Smooth muscle cell (in vitro differentiated cells): Measurements from ENCODE around the gene PLEKHG3. TPM values are rescaled to one million over a fixed set of nuclear protein-coding genes. Genes with fewer than 3 reads are reported as not detected.

Experiments used
- DNase-seq: peaks from one replicate; lab custom pipeline; 2025; ENCODE audit not compliant: unreplicated experiment; lab: John Stamatoyannopoulos, UW
- H2AFZ ChIP-seq: fragments of 200-600 bp; sonication (generic); 2 replicates; pipeline ENCODE4 v1.6.0; 2016; ENCODE audit warnings: antibody characterized with exemption, low read depth, mild to moderate bottlenecking
- H3F3A ChIP-seq: fragments of 200-600 bp; sonication (generic); 2 replicates; pipeline ENCODE4 v1.6.0; 2017; ENCODE audit warnings: antibody characterized with exemption, low read depth
- H3K27ac ChIP-seq: fragments of 200-600 bp; sonication (generic); 2 replicates; pipeline ENCODE4 v1.5.1; 2016; ENCODE audit warnings: low read depth, mild to moderate bottlenecking
- H3K27me3 ChIP-seq: fragments of 200-600 bp; sonication (generic); 2 replicates; pipeline ENCODE4 v1.6.1; 2016; ENCODE audit warnings: low read depth, mild to moderate bottlenecking
- H3K36me3 ChIP-seq: fragments of 200-600 bp; sonication (generic); 2 replicates; pipeline ENCODE4 v1.5.1; 2016; ENCODE audit warnings: low read depth
- H3K4me1 ChIP-seq: fragments of 200-600 bp; sonication (generic); 2 replicates; pipeline ENCODE4 v1.5.1; 2016; ENCODE audit warnings: low read depth
- H3K4me2 ChIP-seq: fragments of 200-600 bp; sonication (generic); 2 replicates; pipeline ENCODE4 v1.6.0; 2016; ENCODE audit warnings: mild to moderate bottlenecking
- H3K4me3 ChIP-seq: fragments of 200-600 bp; sonication (generic); 2 replicates; pipeline ENCODE4 v1.5.1; 2016; ENCODE audit warnings: mild to moderate bottlenecking
- H3K79me2 ChIP-seq: fragments of 200-600 bp; sonication (generic); 2 replicates; pipeline ENCODE4 v1.6.0; 2016; ENCODE audit warnings: low read depth, mild to moderate bottlenecking
- H3K9ac ChIP-seq: fragments of 200-600 bp; sonication (generic); 2 replicates; pipeline ENCODE4 v1.6.0; 2016; ENCODE audit warnings: low read depth
- H3K9me3 ChIP-seq: fragments of 200-600 bp; sonication (generic); replicated peaks from 2 replicates; pipeline ENCODE4 v1.5.1; 2016; ENCODE audit warnings: low read depth
- H4K20me1 ChIP-seq: fragments of 200-600 bp; sonication (generic); 2 replicates; pipeline ENCODE4 v1.6.0; 2016; ENCODE audit warnings: low read depth
- CTCF ChIP-seq: fragments of 200-600 bp; sonication (generic); IDR thresholded peaks from 2 replicates; pipeline ENCODE4 v1.5.1; 2017; ENCODE audit warnings: borderline replicate concordance, mild to moderate bottlenecking, antibody characterized with exemption; ENCODE audit not compliant: insufficient read depth, poor library complexity, severe bottlenecking
- WGBS: methylation state at CpG from one replicate; pipeline ENCODE4 v1.1.7; 2016; ENCODE audit warnings: low lambda C conversion rate; 5-methylcytosine and 5-hydroxymethylcytosine counted together
- polyA plus RNA-seq: library from polyadenylated mRNA; unstranded; fragments of >200 nt; fragmentation: Nextera tagmentation; extraction: Ambion mirVana; gene quantifications from 2 replicates; pipeline ENCODE4 v1.2.1, GENCODE V29; 2016
- total RNA-seq: library from RNA; depleted of rRNA; stranded (reverse); fragments of >200 nt; gene quantifications from 2 replicates; pipeline ENCODE4 v1.2.3, GENCODE V29; 2014

The PLEKHG3 gene
- total and polyA plus RNA-seq, 2 experiments from 2014 or later: 17.6 to 18.3 TPM

- Histone ChIP-seq H3K27ac (peak overlapping the region; percentile 92), H3K4me3 (no peak overlapping the region), H3K4me2 (peak overlapping the region; percentile 51), H3K36me3 (no peaks in the 10 kb centered on the region), H3K4me1 (peaks cover 38% of the 10 kb centered on the region), H2AFZ (no peak overlapping the region), H3K9me3 (no peaks in the 10 kb centered on the region), H3K79me2 (no peaks in the 10 kb centered on the region), H3F3A (peaks cover 38% of the 10 kb centered on the region), H3K9ac (peak overlapping the region; percentile 73), H4K20me1 (no peaks in the 10 kb centered on the region), H3K27me3 (no peaks in the 10 kb centered on the region)
- 41% methylated on average over 7 of the region's 7 CpGs for WGBS
- DNase-seq: peak; percentile 14
- no peak for TF ChIP-seq CTCF
Measured at GRCh38 chr14:64758691-64759554, 54.7 kb downstream of the PLEKHG3 start.

GRCh38 chr14:64759555-64759938 is 55.3 kb downstream of the PLEKHG3 start:
- Histone ChIP-seq H4K20me1 (no peaks in the 10 kb centered on the region), H3K9me3 (no peaks in the 10 kb centered on the region), H3F3A (peaks cover 38% of the 10 kb centered on the region), H3K4me2 (peak overlapping the region; percentile 51), H3K79me2 (no peaks in the 10 kb centered on the region), H3K4me3 (no peak overlapping the region), H3K36me3 (no peaks in the 10 kb centered on the region), H3K27ac (peak overlapping the region; percentile 92), H2AFZ (no peak overlapping the region), H3K9ac (peak overlapping the region; percentile 29), H3K4me1 (peaks cover 44% of the 10 kb centered on the region), H3K27me3 (no peaks in the 10 kb centered on the region)
- DNase-seq: no peak
- no peak for TF ChIP-seq CTCF
- 96% methylated on average over 6 of the region's 6 CpGs for WGBS

GRCh38 chr14:64760146-64760755 is 56.0 kb downstream of the PLEKHG3 start:
- Histone ChIP-seq H3K9me3 (no peaks in the 10 kb centered on the region), H3K4me3 (no peak overlapping the region), H3F3A (peaks cover 38% of the 10 kb centered on the region), H2AFZ (no peak overlapping the region), H4K20me1 (no peaks in the 10 kb centered on the region), H3K27ac (no peak overlapping the region), H3K4me2 (no peak overlapping the region), H3K4me1 (peaks cover 46% of the 10 kb centered on the region), H3K27me3 (no peaks in the 10 kb centered on the region), H3K36me3 (no peaks in the 10 kb centered on the region), H3K9ac (no peak overlapping the region), H3K79me2 (no peaks in the 10 kb centered on the region)
- no peak for DNase-seq
- 69% methylated on average over 8 of the region's 8 CpGs for WGBS
- peak; percentile 61 for TF ChIP-seq CTCF
